GM12801 (cell line): ENCODE results near the gene LMTK2.

ENCODE experiments used
- CTCF ChIP-seq: IDR thresholded peaks from one replicate; pipeline ENCODE4 v1.5.1; 2011; ENCODE audit warnings: control low read depth; ENCODE audit not compliant: insufficient read length; ENCODE audit errors: extremely low read depth

LMTK2 gene

DNA sequence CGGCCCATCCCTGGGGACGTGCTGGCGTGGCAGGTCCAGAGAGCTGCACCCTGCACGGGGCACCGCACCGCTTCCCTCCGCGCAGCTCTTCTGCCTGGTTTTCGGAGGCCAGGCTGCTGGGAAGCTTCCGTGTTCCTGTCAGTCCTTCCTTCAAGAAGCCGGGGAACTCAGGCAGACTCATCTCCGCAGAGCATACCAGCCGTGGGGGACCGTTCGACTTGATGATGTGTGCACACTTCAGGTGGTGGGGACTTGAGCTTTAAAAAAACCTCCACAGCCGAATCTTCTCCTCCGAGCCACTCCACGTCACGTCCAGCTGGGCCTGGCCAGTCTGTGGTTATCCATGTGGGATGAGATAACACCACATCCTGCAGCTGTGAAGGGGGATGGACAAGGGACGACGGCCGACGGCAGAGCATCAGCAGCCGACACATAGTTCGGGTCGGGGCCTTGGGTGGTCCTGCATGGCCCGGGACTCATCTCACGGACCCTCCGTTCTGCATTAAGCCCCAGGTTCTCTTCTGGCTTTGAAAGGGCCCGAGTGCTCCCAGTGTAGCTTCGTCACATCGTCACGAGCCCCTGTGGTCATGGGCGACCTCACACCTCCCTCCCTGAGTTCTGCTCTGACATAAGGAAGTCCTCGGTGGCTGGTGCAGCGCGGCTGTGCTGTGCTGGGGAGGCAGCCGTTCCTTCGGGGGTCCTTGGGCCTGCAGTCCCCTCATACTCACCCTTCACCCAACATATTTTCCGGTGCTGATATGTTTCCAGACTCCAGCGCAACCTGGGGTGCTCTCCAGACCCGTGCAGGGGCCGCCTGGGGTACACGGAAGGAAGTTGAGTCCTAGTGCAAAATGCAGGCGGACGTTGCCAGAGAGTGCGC, 100.0 kb downstream of the LMTK2 start:
- no peak for TF ChIP-seq CTCF

GRCh38 chr7:98209166-98209920, 102.7 kb downstream of the LMTK2 start:
- TF ChIP-seq CTCF: no peak

DNA sequence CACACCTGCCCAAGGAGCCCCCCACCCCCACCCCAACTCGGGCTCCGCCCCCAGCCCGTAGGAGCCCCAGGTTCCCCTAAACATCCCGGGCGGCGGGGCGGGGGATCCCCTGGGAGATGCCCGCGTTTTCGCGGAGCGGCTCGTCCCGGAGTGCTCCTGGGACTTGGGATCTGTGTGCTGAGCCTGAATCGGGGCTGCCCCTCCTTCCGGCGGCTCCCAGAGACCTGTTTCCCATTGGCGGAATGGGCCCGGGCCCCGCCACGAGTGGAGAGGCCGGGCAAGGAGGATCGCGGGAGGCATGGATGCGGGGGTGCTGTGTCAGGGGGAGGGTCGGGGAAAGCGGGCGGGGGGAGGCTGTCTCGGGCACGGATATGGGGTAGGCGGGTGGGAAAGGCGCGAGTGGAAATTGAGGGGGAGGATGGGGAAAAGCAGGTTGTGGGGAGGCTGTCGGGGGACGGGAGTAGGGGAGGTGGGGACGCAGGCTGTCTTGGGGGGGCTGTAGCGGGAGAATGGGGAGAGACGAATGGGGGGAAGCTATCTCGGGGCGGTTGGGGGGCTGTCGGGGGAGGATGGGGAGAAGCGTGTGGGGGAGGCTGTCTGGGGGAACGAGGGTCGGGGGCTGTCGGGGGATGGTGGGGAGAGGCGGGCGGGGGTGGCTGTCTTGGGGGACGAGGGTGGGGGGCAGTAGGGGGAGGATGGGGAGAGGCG, 104.0 kb downstream of the LMTK2 start:
- no peak for TF ChIP-seq CTCF

GRCh38 chr7:98211221-98211675, 104.6 kb downstream of the LMTK2 start, which contains the start of gene BHLHA15:
Gene BHLHA15, plus strand, starts transcription at chr7:98211439. Its CDS starts 871 bp downstream, at chr7:98212310.
- no peak for TF ChIP-seq CTCF

DNA sequence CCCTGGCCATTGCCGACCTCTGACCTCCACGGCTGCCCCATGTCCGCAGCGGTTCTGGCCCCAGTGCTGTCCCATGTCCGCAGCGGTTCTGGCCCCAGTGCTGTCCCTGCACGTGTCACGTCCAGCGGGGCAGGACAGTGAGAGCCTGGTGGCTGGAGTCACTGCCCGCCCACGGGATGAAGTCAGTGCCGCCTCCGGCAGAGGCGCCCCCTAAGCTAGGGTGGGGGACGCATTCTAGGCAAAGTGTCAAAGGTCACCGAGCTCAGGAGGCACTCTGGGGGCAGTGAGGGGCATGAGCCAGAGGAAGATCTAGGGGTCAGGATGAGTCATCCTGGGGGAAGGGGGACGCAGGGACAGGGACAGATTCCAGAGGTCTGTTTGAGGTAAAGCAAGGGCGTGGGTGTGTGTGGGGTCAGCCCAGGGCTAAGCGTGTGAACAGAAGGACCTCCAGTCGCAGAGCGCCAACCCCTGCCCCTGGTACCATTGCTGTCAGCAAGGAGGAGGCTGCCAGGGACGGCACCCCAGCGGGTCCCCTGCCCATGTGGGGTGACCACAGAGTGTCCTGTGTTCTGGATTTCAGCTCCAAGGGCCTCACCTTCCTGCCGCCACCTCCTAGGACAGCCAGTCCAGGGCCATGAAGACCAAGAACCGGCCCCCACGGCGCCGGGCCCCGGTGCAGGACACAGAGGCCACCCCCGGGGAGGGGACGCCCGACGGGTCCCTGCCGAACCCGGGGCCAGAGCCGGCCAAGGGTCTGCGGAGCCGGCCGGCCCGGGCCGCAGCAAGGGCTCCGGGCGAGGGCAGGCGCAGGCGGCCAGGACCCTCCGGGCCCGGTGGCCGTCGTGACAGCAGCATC, 105.2 kb downstream of the LMTK2 start:
- no peak for TF ChIP-seq CTCF

GRCh38 chr7:98212532-98213041, 105.9 kb downstream of the LMTK2 start:
- TF ChIP-seq CTCF: no peak
